AG09309 (cell line): ENCODE data around the gene GDI1.

Experiments
- DNase-seq: peaks from one replicate; pipeline ENCODE4 v3.0.0-alpha.2; 2010; ENCODE audit warnings: low read depth
- H3K4me3 ChIP-seq: 2 replicates; pipeline ENCODE4 v1.5.1; 2011; ENCODE audit warnings: mild to moderate bottlenecking, low read depth, low read length, moderate library complexity; ENCODE audit not compliant: control insufficient read depth
- CTCF ChIP-seq: IDR thresholded peaks from 2 replicates; pipeline ENCODE4 v1.5.1; 2011; ENCODE audit warnings: mild to moderate bottlenecking, low read depth, low read length, inconsistent platforms; ENCODE audit not compliant: insufficient read depth, control insufficient read depth; ENCODE audit errors: missing control alignments

The GDI1 gene

GRCh38 chrX:154463611-154464220 is 26.8 kb downstream of the GDI1 start:
- H3K4me3 ChIP-seq, result no peak overlapping the region
- no peak for DNase-seq
- TF ChIP-seq CTCF, result no peak

DNA sequence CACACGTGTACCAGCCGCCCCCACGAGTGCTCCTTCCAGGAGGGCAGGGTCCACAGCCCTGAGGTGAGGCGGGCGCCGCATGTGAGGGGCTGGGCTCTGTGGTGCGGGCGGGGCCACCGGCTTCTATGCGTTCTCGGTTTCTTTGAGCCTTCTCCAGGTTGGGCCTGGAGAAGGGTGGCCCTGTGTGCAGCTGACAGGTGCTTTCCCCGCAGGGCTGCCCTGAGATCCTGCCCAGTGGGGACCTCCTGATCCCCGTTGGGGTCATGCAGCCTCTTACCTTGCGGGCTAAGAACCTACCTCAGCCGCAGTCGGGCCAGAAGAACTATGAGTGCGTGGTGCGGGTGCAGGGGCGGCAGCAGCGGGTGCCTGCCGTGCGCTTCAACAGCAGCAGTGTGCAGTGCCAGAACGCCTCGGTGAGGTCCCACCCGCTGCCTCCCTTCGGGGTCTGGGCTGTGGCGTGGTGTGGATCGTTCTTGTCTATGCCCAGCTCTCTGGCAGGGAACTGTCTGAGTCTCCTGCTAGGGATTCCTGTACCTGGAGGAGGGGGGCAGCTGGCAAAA is 27.9 kb downstream of the GDI1 start:
- H3K4me3 ChIP-seq, result no peak overlapping the region
- DNase-seq, result no peak
- no peak for TF ChIP-seq CTCF

DNA sequence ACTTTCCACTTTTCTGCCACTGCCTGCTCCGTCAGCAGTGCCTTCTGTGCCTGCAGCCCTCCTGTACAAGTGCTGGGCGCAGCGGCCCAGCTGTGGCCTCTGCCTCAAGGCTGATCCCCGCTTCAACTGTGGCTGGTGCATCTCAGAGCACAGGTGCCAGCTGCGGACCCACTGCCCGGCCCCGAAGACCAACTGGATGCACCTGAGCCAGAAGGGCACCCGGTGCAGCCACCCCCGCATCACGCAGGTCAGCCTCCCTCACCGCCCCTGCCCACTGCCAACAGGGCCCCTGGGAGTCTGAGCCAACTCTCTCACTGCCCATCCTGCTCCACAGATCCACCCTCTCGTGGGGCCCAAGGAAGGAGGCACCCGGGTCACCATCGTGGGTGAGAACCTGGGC is 28.6 kb downstream of the GDI1 start:
- H3K4me3 ChIP-seq, result no peak overlapping the region
- TF ChIP-seq CTCF, result no peak
- no peak for DNase-seq

- DNase-seq, result no peak
- no peak overlapping the region for H3K4me3 ChIP-seq
- no peak for TF ChIP-seq CTCF
Observed at GRCh38 chrX:154466036-154466435, 29.1 kb downstream of the GDI1 start.

DNA sequence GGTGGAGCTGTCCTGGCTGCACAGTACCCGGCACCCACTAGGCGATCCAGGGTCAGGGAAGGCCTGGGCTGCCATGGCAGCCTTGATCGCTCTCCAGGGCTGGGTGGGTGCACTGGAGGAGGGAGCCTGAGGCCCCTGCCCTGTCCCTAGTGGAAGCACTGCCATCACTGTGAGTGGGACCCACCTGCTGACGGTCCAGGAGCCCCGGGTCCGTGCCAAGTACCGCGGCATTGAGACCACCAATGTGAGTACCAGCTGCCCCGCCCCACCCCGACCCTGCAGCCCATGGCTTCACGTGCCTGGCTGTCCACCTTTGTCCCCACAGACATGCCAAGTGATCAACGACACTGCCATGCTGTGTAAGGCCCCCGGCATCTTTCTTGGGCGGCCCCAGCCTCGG is 30.0 kb downstream of the GDI1 start:
- no peak overlapping the region for H3K4me3 ChIP-seq
- no peak for DNase-seq
- TF ChIP-seq CTCF, result no peak

DNA sequence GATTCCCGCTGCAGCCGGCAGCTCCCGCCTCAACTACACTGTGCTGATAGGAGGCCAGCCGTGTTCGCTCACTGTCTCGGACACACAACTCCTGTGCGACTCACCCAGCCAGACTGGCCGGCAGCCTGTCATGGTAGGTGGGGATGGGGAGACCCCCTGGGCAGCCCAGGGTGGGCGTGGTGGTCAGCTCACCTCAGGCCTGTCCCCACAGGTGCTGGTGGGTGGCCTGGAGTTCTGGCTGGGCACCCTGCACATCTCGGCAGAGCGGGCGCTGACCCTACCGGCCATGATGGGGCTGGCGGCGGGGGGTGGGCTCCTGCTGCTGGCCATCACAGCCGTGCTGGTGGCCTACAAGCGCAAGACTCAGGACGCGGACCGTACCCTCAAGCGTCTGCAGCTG is 30.6 kb downstream of the GDI1 start:
- H3K4me3 ChIP-seq, result no peak overlapping the region
- no peak for TF ChIP-seq CTCF
- DNase-seq, result no peak
